SK-N-SH treated with all-trans-retinoic acid at 6 μM for 48 hours (cell line): Measurements from ENCODE around the gene RHOT2.

Source experiments
- ARNTL ChIP-seq: fragments of 450-650 bp; formaldehyde crosslinking; IDR thresholded peaks from 2 replicates; pipeline ENCODE4 v1.5.0; 2020; ENCODE audit warnings: low read depth, mild to moderate bottlenecking, moderate library complexity, borderline replicate concordance
- BACH2 ChIP-seq: fragments of 250-450 bp; sonication (Bioruptor Pico); IDR thresholded peaks from 2 replicates; pipeline ENCODE4 v1.9.0; 2021; ENCODE audit warnings: mild to moderate bottlenecking, borderline replicate concordance
- CSDC2 ChIP-seq: fragments of 250-450 bp; sonication (Bioruptor Pico); IDR thresholded peaks from 2 replicates; pipeline ENCODE4 v1.5.0; 2020; ENCODE audit warnings: mild to moderate bottlenecking, moderate library complexity
- ESRRG ChIP-seq: fragments of 250-450 bp; sonication (Bioruptor Pico); IDR thresholded peaks from 2 replicates; pipeline ENCODE4 v1.6.1; 2021; ENCODE audit warnings: mild to moderate bottlenecking
- GLIS3 ChIP-seq: fragments of 250-450 bp; sonication (Bioruptor Pico); IDR thresholded peaks from 2 replicates; pipeline ENCODE4 v1.5.0; 2020; ENCODE audit warnings: mild to moderate bottlenecking, moderate library complexity
- ISL1 ChIP-seq: fragments of 250-450 bp; sonication (Bioruptor Pico); IDR thresholded peaks from 2 replicates; pipeline ENCODE4 v2.1.2; 2022; ENCODE audit warnings: mild to moderate bottlenecking, moderate library complexity
- OSR1 ChIP-seq: fragments of 250-450 bp; sonication (Bioruptor Pico); IDR thresholded peaks from 2 replicates; pipeline ENCODE4 v1.8.0; 2022; ENCODE audit warnings: moderate library complexity, mild to moderate bottlenecking, inconsistent platforms
- PPARA ChIP-seq: fragments of 250-450 bp; sonication (Bioruptor Pico); IDR thresholded peaks from 2 replicates; pipeline ENCODE4 v1.5.0; 2020; ENCODE audit warnings: mild to moderate bottlenecking, borderline replicate concordance
- RARB ChIP-seq: fragments of 250-450 bp; sonication (Bioruptor Pico); IDR thresholded peaks from 2 replicates; pipeline ENCODE4 v1.8.0; 2021; ENCODE audit warnings: mild to moderate bottlenecking, moderate library complexity
- TCF4 ChIP-seq: fragments of 250-450 bp; sonication (Bioruptor Pico); IDR thresholded peaks from 2 replicates; pipeline ENCODE4 v1.8.0; 2021; ENCODE audit warnings: mild to moderate bottlenecking, moderate library complexity, borderline replicate concordance
- TOX ChIP-seq: fragments of 250-450 bp; sonication (Bioruptor Pico); IDR thresholded peaks from 2 replicates; pipeline ENCODE4 v1.8.0; 2021; ENCODE audit warnings: mild to moderate bottlenecking, moderate library complexity, borderline replicate concordance
- TF ChIP-seq, protein P1 (sequence below): fragments of 250-450 bp; sonication (Bioruptor Pico); IDR thresholded peaks from 2 replicates; pipeline ENCODE4 v1.8.0; 2021; ENCODE audit warnings: low read depth, mild to moderate bottlenecking, moderate library complexity, borderline replicate concordance
- TF ChIP-seq, protein P2 (sequence below): fragments of 250-450 bp; sonication (Bioruptor Pico); IDR thresholded peaks from 2 replicates; pipeline ENCODE4 v1.5.1; 2020; ENCODE audit warnings: low read depth, mild to moderate bottlenecking, moderate library complexity

DNA sequence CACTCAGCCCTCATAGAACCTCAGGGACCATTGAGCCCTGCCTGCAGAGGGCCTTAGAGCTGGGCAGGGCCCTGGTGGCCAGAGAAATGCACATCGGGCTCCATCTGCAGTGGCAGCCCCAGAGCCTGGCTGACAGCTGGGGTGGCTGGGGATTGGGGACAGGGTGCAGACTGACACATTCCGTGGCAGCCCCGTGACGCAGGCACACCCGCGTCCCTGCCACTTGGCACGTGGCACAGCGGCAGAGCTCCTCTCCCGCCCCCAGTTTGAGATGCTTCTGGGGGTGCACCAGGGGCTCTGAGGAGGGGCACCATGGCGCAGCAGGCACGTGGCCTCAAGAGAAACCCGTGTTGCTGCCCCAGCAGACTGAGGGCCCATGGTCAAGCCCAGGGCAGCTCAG is 35.5 kb downstream of the RHOT2 start:
- TF ChIP-seq ARNTL (CRISPR knock-in tag) (no peak), RARB (CRISPR knock-in tag) (no peak), BACH2 (CRISPR knock-in tag) (no peak), TCF4 (no peak), ESRRG (CRISPR knock-in tag) (no peak), PPARA (CRISPR knock-in tag) (no peak), ISL1 (no peak), GLIS3 (CRISPR knock-in tag) (no peak), OSR1 (no peak), CSDC2 (CRISPR knock-in tag) (no peak), TOX (CRISPR knock-in tag) (no peak)
- TF ChIP-seq, protein P1, sequence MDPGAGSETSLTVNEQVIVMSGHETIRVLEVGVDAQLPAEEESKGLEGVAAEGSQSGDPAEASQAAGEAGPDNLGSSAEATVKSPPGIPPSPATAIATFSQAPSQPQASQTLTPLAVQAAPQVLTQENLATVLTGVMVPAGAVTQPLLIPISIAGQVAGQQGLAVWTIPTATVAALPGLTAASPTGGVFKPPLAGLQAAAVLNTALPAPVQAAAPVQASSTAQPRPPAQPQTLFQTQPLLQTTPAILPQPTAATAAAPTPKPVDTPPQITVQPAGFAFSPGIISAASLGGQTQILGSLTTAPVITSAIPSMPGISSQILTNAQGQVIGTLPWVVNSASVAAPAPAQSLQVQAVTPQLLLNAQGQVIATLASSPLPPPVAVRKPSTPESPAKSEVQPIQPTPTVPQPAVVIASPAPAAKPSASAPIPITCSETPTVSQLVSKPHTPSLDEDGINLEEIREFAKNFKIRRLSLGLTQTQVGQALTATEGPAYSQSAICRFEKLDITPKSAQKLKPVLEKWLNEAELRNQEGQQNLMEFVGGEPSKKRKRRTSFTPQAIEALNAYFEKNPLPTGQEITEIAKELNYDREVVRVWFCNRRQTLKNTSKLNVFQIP = no peak
- TF ChIP-seq, protein P2, sequence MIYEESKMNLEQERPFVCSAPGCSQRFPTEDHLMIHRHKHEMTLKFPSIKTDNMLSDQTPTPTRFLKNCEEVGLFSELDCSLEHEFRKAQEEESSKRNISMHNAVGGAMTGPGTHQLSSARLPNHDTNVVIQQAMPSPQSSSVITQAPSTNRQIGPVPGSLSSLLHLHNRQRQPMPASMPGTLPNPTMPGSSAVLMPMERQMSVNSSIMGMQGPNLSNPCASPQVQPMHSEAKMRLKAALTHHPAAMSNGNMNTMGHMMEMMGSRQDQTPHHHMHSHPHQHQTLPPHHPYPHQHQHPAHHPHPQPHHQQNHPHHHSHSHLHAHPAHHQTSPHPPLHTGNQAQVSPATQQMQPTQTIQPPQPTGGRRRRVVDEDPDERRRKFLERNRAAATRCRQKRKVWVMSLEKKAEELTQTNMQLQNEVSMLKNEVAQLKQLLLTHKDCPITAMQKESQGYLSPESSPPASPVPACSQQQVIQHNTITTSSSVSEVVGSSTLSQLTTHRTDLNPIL (CRISPR knock-in tag) = no peak
